ENCODE results near the gene NPW.
A peak's percentile ranks its signal among the peaks of the same experiment; 100 is the strongest.

- TF ChIP-seq CTCF (optimal IDR thresholded peaks at IDR 0.05 in 1 of 3, IDR thresholded peaks at IDR 0.05 in 1 of 3, conservative IDR thresholded peaks at IDR 0.05 in 1 of 3; ENCODE audit: extremely low read depth in 1 of 3, insufficient read depth in 2 of 3, low read length in 3 of 3) (no peak), EZH2 (IDR thresholded peaks at IDR 0.05; ENCODE audit: low read length) (peak; percentile 93)
These were observed 29.0 kb upstream of the NPW start for GRCh38 chr16:1990351-1991134.

All from keratinocyte (primary cell).